Measurements from ENCODE around the gene ABCA10. TPM values are rescaled to one million over a fixed set of nuclear protein-coding genes. Genes with fewer than 3 reads are reported as not detected.

Gene ABCA10
- total RNA-seq, 3 donors from 2014 or later, result 13.6 to 49.5 (median 16.1) TPM

- Histone ChIP-seq H3K27me3 (no peaks in the 10 kb centered on the region), H3K36me3 (no peaks in the 10 kb centered on the region), H3K4me1 (no peaks in the 10 kb centered on the region), H3K4me3 (no peak overlapping the region), H3K27ac (no peak overlapping the region), H3K9me3 (no peaks in the 10 kb centered on the region)
- intact Hi-C loops (cut with DNase I; ENCODE audit: low total_unique reads), result no loop called here
- TF ChIP-seq POLR2A (IDR thresholded peaks at IDR 0.05) (no peak), CTCF (IDR thresholded peaks at IDR 0.05) (no peak), POLR2AphosphoS5 (IDR thresholded peaks at IDR 0.05) (no peak)
- no peak for DNase-seq (ENCODE audit: low spot score in 2 of 2)
Measured at GRCh38 chr17:69250641-69251040, 22.0 kb upstream of the ABCA10 start.

- H3K4me1 ChIP-seq, result no peaks in the 10 kb centered on the region
- H3K4me3 ChIP-seq, result no peak overlapping the region
- TF ChIP-seq CTCF (IDR thresholded peaks at IDR 0.05) (peak; percentile 38 to 68 (median 52)), POLR2A (IDR thresholded peaks at IDR 0.05) (no peak), POLR2AphosphoS5 (IDR thresholded peaks at IDR 0.05) (no peak)
- no peak for DNase-seq (ENCODE audit: low spot score in 2 of 2)
- no peaks in the 10 kb centered on the region for H3K27me3 ChIP-seq
- no peaks in the 10 kb centered on the region for H3K9me3 ChIP-seq
- no peak overlapping the region for H3K27ac ChIP-seq
- no peaks in the 10 kb centered on the region for H3K36me3 ChIP-seq
- intact Hi-C loops (cut with DNase I; ENCODE audit: low total_unique reads), result no loop called here
Measured at GRCh38 chr17:69246726-69247375, 18.2 kb upstream of the ABCA10 start.

- no peaks in the 10 kb centered on the region for H3K36me3 ChIP-seq
- no peaks in the 10 kb centered on the region for H3K4me1 ChIP-seq
- intact Hi-C loops (cut with DNase I; ENCODE audit: low total_unique reads), result no loop called here
- H3K9me3 ChIP-seq, result no peaks in the 10 kb centered on the region
- TF ChIP-seq CTCF (IDR thresholded peaks at IDR 0.05), result no peak
- no peak for TF ChIP-seq POLR2AphosphoS5 (IDR thresholded peaks at IDR 0.05)
- H3K27ac ChIP-seq, result no peak overlapping the region
- no peaks in the 10 kb centered on the region for H3K27me3 ChIP-seq
- DNase-seq (ENCODE audit: low spot score in 2 of 2), result no peak
- no peak overlapping the region for H3K4me3 ChIP-seq
Measured at GRCh38 chr17:69246202-69246601, 17.6 kb upstream of the ABCA10 start.

- no peaks in the 10 kb centered on the region for H3K27me3 ChIP-seq
- H3K36me3 ChIP-seq, result no peaks in the 10 kb centered on the region
- no peak overlapping the region for H3K27ac ChIP-seq
- no peaks in the 10 kb centered on the region for H3K4me1 ChIP-seq
- no peak overlapping the region for H3K4me3 ChIP-seq
- TF ChIP-seq POLR2AphosphoS5 (IDR thresholded peaks at IDR 0.05), result no peak
- no peak for TF ChIP-seq CTCF (IDR thresholded peaks at IDR 0.05)
- TF ChIP-seq POLR2A (IDR thresholded peaks at IDR 0.05), result no peak
- H3K9me3 ChIP-seq, result no peaks in the 10 kb centered on the region
- intact Hi-C loops (cut with DNase I; ENCODE audit: low total_unique reads), result no loop called here
- no peak for DNase-seq (ENCODE audit: low spot score in 2 of 2)
Measured at GRCh38 chr17:69245617-69246016, 17.0 kb upstream of the ABCA10 start.

GRCh38 chr17:69239611-69240600 is 11.3 kb upstream of the ABCA10 start:
- Histone ChIP-seq H3K27ac (no peak overlapping the region), H3K27me3 (no peaks in the 10 kb centered on the region), H3K4me3 (no peak overlapping the region), H3K36me3 (no peaks in the 10 kb centered on the region), H3K4me1 (no peaks in the 10 kb centered on the region), H3K9me3 (no peaks in the 10 kb centered on the region)
- DNase-seq (ENCODE audit: low spot score in 2 of 2), result no peak
- intact Hi-C loops (cut with DNase I; ENCODE audit: low total_unique reads), result no loop called here
- TF ChIP-seq POLR2A (IDR thresholded peaks at IDR 0.05), result no peak
- no peak for TF ChIP-seq CTCF (IDR thresholded peaks at IDR 0.05)
- TF ChIP-seq POLR2AphosphoS5 (IDR thresholded peaks at IDR 0.05), result no peak

Measured in breast epithelium (tissue), 4 donors.